Esophagus muscularis mucosa (tissue), 4 donors: Measurements from ENCODE around the gene CAMK2G. TPM values are rescaled to one million over a fixed set of nuclear protein-coding genes. Genes with fewer than 3 reads are reported as not detected.

ENCODE experiments used
- DNase-seq: peaks from one replicate; pipeline ENCODE4 v3.0.0-alpha.2; 2017; ENCODE audit errors: extremely low spot score
- H3K27ac ChIP-seq, 4 donors: fragments of 200-600 bp; sonication (generic); replicated peaks in 1 of 4; 1 replicate in 3 of 4; 2 replicates in 1 of 4; pipeline ENCODE4 v1.5.1; 2016 to 2019; ENCODE audit warnings: mild to moderate bottlenecking in 1 of 4
- H3K27me3 ChIP-seq, 4 donors: fragments of 200-600 bp; sonication (generic); one replicate each; pipeline versions ENCODE4 v1.5.1 to v1.6.0; 2016 to 2019
- H3K36me3 ChIP-seq, 4 donors: fragments of 200-600 bp; sonication (generic); one replicate each; pipeline ENCODE4 v1.5.1; 2016 to 2019
- H3K4me1 ChIP-seq, 4 donors: fragments of 200-600 bp; sonication (generic); one replicate each; pipeline ENCODE4 v1.5.1; 2016 to 2019
- H3K4me3 ChIP-seq, 4 donors: fragments of 200-600 bp; sonication (generic); 1 replicate in 2 of 4; 2 replicates in 2 of 4; pipeline ENCODE4 v1.5.1; 2016 to 2019; ENCODE audit warnings: mild to moderate bottlenecking in 4 of 4, moderate library complexity in 1 of 4
- H3K9me3 ChIP-seq, 4 donors: fragments of 200-600 bp; sonication (generic); 1 replicate in 3 of 4; 2 replicates in 1 of 4; pipeline ENCODE4 v1.5.1; 2016 to 2019
- EP300 ChIP-seq: sonication (generic); formaldehyde crosslinking; IDR thresholded peaks from one replicate; pipeline ENCODE4 v1.6.1; 2017; ENCODE audit warnings: antibody characterized with exemption
- POLR2A ChIP-seq: fragments of 450-650 bp; IDR thresholded peaks from one replicate; pipeline ENCODE4 v1.6.1; 2017; ENCODE audit warnings: antibody characterized with exemption, moderate library complexity, mild to moderate bottlenecking, low read depth
- POLR2AphosphoS5 ChIP-seq, 2 donors: sonication (generic); formaldehyde crosslinking; IDR thresholded peaks; one replicate each; pipeline ENCODE4 v1.6.1; 2017; ENCODE audit warnings: antibody characterized with exemption in 2 of 2
- WGBS: methylation state at CpG from one replicate; pipeline ENCODE4 v1.1.5; 2018; 5-methylcytosine and 5-hydroxymethylcytosine counted together
- intact Hi-C: fragments of 100-400 bp; cut with DNase I; formaldehyde crosslinking; loops from one replicate; pipeline ENCODE4 v1.15.1; 2023
- total RNA-seq, 4 donors: library from RNA; depleted of rRNA; stranded (reverse); fragments of >200 nt; gene quantifications; one replicate each; pipeline versions ENCODE4 v1.1.0 to v1.2.1, GENCODE V29; 2016
- TF ChIP-seq, protein P1 (sequence below), 3 experiments: fragments of 200-600 bp in 2 of 3; fragments of 450-650 bp in 1 of 3; sonication (generic) in 2 of 3; IDR thresholded peaks; one replicate each; pipeline ENCODE4 v1.5.1; 2017 to 2019; ENCODE audit warnings: antibody characterized with exemption in 3 of 3, mild to moderate bottlenecking in 2 of 3, moderate library complexity in 1 of 3

CAMK2G gene
- total RNA-seq, 4 donors from 2014 or later, result 96.4 to 201 (median 159) TPM

DNA sequence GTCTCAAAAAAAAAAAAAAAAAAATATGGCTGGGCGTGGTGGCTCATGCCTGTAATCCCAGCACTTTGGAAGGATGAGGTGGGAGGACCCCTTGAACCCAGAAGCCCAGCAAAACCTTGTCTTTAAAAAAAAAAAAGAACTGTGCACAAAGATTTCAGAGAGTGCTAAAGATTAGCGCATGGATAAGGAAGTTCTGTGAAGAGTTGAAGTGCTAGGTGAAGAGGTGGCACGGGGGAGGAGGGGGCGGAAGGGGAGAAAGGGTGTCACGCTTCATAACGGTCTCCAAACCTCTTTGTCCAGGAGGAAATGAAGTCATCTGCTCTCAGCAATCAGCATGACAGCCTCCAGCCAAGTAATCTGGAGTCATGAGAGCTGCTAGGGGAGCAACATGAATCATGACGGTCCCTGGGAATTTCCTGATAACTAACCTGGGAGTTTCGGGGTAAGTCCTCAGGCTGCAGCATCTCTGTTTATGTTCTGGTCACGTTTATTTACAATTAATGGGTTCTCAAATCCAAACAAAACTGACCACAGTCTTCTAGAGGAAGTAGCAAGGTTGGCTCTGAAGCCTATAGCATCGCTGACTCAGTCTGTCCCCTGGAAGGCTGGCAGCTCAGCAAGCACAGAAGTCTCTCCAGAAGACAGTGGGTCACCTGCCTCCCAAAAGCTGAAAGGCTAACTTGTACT is 34.6 kb upstream of the CAMK2G start:
- H3K9me3 ChIP-seq, result no peaks in the 10 kb centered on the region
- peak overlapping the region; percentile 21 to 79 (median 34) for H3K27ac ChIP-seq
- no peak for DNase-seq
- H3K4me1 ChIP-seq, result peaks cover 57 to 76% (median 67%) of the 10 kb centered on the region in 4 donors
- TF ChIP-seq EP300 (no peak), POLR2AphosphoS5 (IDR thresholded peaks at IDR 0.05) (peak in 1 of 2 donors; percentile 36), POLR2A (no peak)
- intact Hi-C loops, result no loop called here
- no peak overlapping the region for H3K4me3 ChIP-seq
- WGBS, result 30% methylated on average over 9 of the region's 10 CpGs
- peaks cover 0 to 12% (median 0%) of the 10 kb centered on the region in 4 donors for H3K36me3 ChIP-seq
- H3K27me3 ChIP-seq, result peaks cover 0 to 19% (median 0%) of the 10 kb centered on the region in 4 donors

DNA sequence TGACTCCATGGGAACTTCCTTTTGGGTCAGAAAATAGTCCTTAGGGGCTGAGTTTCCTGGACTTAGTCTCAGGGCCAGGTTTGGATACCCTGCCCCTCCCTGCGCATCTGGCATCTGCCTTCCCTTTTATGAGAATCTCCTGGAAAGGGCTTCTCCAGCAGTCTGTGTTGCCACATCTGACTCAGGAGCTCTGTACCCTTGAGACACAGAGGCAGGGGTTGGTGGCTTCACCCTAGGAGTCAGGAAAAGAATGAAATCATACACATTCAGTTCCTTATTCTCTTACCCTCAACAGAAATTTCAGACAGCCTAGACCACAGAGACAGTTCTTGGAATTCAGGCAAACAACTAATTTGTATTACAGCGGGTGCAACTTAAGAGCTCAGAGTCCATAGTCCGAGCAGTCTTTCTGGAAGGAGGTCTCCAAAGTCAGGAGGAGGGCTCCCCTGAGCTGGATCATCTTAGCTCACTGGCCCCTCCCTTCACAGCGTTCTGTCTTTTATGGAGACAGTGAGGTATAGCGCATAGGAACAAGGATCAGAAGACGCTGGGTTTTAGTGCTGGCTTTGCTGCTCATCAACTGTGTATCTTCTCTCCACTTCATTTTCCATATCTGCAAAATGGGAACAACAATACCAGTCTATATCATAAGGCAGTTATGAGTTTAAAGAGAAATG is 33.6 kb upstream of the CAMK2G start:
- Histone ChIP-seq H3K27ac (peak overlapping the region; percentile 62 to 79 (median 72)), H3K36me3 (peaks cover 0 to 2% (median 0%) of the 10 kb centered on the region in 4 donors), H3K4me3 (no peak overlapping the region), H3K4me1 (peaks cover 56 to 67% (median 63%) of the 10 kb centered on the region in 4 donors), H3K27me3 (peaks cover 0 to 13% (median 0%) of the 10 kb centered on the region in 4 donors), H3K9me3 (no peaks in the 10 kb centered on the region)
- TF ChIP-seq POLR2AphosphoS5 (IDR thresholded peaks at IDR 0.05) (peak in 1 of 2 donors; percentile 19), EP300 (no peak), POLR2A (peak; percentile 6)
- TF ChIP-seq, protein P1, sequence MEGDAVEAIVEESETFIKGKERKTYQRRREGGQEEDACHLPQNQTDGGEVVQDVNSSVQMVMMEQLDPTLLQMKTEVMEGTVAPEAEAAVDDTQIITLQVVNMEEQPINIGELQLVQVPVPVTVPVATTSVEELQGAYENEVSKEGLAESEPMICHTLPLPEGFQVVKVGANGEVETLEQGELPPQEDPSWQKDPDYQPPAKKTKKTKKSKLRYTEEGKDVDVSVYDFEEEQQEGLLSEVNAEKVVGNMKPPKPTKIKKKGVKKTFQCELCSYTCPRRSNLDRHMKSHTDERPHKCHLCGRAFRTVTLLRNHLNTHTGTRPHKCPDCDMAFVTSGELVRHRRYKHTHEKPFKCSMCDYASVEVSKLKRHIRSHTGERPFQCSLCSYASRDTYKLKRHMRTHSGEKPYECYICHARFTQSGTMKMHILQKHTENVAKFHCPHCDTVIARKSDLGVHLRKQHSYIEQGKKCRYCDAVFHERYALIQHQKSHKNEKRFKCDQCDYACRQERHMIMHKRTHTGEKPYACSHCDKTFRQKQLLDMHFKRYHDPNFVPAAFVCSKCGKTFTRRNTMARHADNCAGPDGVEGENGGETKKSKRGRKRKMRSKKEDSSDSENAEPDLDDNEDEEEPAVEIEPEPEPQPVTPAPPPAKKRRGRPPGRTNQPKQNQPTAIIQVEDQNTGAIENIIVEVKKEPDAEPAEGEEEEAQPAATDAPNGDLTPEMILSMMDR (IDR thresholded peaks at IDR 0.05), result no peak
- intact Hi-C loops, result no loop called here
- DNase-seq, result no peak
- WGBS, result 90% methylated on average over 6 of the region's 6 CpGs

DNA sequence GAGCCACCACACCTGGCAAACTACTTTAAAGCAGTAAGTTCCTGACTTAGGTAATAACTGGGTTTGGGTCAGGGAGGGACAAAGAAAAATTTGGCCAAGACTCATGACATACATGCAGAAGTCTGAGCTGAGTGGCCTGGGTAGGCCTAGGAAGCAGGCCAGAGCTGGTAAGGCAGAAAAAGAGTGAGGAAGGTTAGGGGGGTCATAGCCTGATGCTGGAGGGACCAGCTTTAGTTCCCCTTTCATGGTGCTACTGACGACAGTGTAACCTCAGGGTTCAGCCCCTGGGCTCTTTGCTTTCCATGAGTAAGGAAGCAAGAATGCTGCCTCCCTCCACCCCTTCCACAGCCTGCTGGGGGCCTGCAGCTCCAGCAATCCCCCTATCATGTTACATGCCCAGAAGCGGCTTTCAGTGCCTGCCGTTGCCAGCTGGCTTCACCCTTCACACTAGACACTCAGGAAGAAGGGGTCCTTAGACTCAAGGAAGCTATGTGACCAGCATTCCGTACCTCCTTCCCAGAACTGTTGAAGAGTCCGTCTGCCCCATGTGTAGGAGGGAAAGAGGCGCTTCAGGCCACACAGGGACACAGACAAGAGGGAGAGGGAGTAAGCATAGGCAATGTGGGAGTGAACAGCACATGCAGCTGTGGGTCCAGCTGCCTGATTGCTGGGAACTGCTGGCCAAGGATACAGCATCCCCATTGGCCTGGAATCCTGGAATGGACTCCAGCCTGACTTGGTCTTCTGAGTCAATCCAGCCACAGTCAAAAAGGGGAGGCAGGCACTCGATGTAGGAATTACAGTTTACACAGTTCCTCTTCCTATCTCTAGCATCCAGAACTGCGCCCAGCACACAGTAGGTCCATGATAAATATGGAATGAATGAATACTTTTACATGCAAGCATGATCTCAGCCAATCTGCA is 32.4 kb upstream of the CAMK2G start:
- TF ChIP-seq POLR2A (no peak), POLR2AphosphoS5 (IDR thresholded peaks at IDR 0.05) (peak; percentile 54)
- intact Hi-C loops, result no loop called here
- WGBS, result 32% methylated on average over 8 of the region's 8 CpGs
- Histone ChIP-seq H3K36me3 (no peaks in the 10 kb centered on the region), H3K9me3 (no peaks in the 10 kb centered on the region), H3K27me3 (peaks cover 0 to 3% (median 0%) of the 10 kb centered on the region in 4 donors), H3K4me1 (peaks cover 45 to 60% (median 56%) of the 10 kb centered on the region in 4 donors), H3K4me3 (no peak overlapping the region), H3K27ac (peak overlapping the region; percentile 62 to 79 (median 72))
- DNase-seq, result peak; percentile 93

DNA sequence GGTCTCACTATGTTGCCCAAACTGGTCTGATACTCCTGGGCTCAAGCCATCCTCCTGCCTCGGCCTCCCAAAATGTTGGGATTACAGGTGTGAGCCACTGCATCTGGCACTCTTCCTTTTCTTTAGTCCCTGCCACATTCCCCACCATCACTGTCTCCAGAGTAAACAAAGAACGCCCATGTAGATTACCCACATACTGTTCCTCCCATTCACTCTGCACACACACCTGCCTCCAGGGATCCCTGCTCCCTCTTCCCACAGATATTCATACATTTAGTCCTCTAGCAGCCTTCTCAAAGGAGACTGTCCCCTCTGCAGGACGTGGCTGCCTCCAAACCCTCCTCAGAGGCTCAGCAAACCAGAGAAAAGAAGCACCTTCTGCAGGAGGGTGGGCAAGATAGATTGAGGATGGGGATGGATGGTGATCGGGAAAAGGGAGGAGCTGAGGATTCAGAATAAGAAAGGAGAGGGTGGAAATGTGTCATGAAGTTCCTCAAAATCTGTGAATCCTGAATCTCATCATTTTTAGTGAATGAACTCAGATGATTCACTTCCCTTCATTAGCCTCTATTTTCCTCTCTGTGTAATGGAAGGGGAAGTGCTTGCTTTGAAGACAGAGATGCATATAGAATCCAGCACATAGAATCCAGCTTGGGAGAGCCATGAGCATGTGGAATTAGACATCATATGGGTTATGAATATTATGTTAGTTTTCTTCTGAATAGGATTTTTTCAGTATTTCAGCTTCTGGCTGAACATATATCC is 31.1 kb upstream of the CAMK2G start:
- Histone ChIP-seq H3K36me3 (no peaks in the 10 kb centered on the region), H3K4me1 (peaks cover 42 to 47% (median 43%) of the 10 kb centered on the region in 4 donors), H3K4me3 (no peak overlapping the region), H3K27me3 (no peaks in the 10 kb centered on the region), H3K27ac (peak overlapping the region; percentile 62 to 79 (median 72)), H3K9me3 (no peaks in the 10 kb centered on the region)
- no peak for DNase-seq
- TF ChIP-seq, protein P1 (IDR thresholded peaks at IDR 0.05), result no peak
- TF ChIP-seq EP300 (no peak), POLR2AphosphoS5 (IDR thresholded peaks at IDR 0.05) (no peak), POLR2A (no peak)
- intact Hi-C loops, result no loop called here
- 83% methylated on average over 4 of the region's 4 CpGs for WGBS

DNA sequence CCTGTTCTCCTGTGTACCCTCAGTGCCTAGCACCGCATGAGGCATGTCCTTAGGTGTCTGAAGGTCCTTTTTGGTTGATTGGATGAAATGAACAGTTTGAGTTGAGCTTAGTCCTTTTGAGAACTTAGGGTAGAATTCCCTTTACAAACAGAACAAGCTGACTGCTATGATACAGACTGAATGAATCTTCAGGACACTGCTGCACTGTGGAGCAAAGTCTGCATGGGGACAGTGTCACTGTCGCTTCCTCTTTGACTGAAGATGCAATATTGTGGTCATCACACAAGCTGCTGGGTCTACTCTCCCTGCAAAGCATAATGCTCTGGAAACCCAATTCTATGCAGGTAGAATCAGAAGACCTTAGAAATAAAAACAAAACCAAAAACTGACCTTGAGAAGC is 28.0 kb upstream of the CAMK2G start:
- no peak for TF ChIP-seq POLR2A
- TF ChIP-seq POLR2AphosphoS5 (IDR thresholded peaks at IDR 0.05), result no peak
- TF ChIP-seq, protein P1 (IDR thresholded peaks at IDR 0.05), result no peak
- no peak for TF ChIP-seq EP300
- Histone ChIP-seq H3K4me1 (peaks cover 16 to 21% (median 19%) of the 10 kb centered on the region in 4 donors), H3K9me3 (no peaks in the 10 kb centered on the region), H3K27me3 (no peaks in the 10 kb centered on the region), H3K36me3 (no peaks in the 10 kb centered on the region), H3K27ac (no peak overlapping the region), H3K4me3 (no peak overlapping the region)
- no peak for DNase-seq
- 100% methylated on average over 2 of the region's 2 CpGs for WGBS
- intact Hi-C loops, result no loop called here
